Body of pancreas (tissue), 4 donors: ENCODE measurements around the gene EIF2S3. TPM values are rescaled to one million over a fixed set of nuclear protein-coding genes. Genes with fewer than 3 reads are reported as not detected.
A peak's percentile ranks its signal among the peaks of the same experiment; 100 is the strongest.
"Not testable (repeated sequence)": the region's sequence is repeated elsewhere in the genome, so short reads cannot be mapped to it uniquely, and the experiment has no call there.

Source experiments
- ATAC-seq: fragments of 150-250 bp; one replicate; pipeline ENCODE4 v1.9.1; 2016
- DNase-seq, 4 donors: peaks; one replicate each; pipeline ENCODE4 v3.0.0-alpha.2; 2019
- H3K27ac ChIP-seq, 4 donors: fragments of 200-600 bp; sonication (generic); 1 replicate in 3 of 4; 2 replicates in 1 of 4; pipeline versions ENCODE4 v1.5.1 to v1.6.1; 2016 to 2019; ENCODE audit warnings: mild to moderate bottlenecking in 1 of 4, mixed read lengths in 1 of 4, moderate library complexity in 1 of 4
- H3K27me3 ChIP-seq, 2 donors: fragments of 200-600 bp; sonication (generic); one replicate each; pipeline ENCODE4 v1.6.0; 2016; ENCODE audit warnings: mild to moderate bottlenecking in 1 of 2
- H3K36me3 ChIP-seq, 2 donors: fragments of 200-600 bp; sonication (generic); replicated peaks in 1 of 2; 2 replicates each; pipeline ENCODE4 v1.5.1; 2016; ENCODE audit warnings: low read depth in 2 of 2; ENCODE audit not compliant: insufficient read depth in 1 of 2
- H3K4me1 ChIP-seq: fragments of 200-600 bp; sonication (generic); one replicate; pipeline ENCODE4 v1.6.0; 2016
- H3K4me3 ChIP-seq, 2 donors: fragments of 200-600 bp; sonication (generic); 1 replicate in 1 of 2; 2 replicates in 1 of 2; pipeline ENCODE4 v1.5.1; 2016 to 2019
- H3K9me3 ChIP-seq, 3 donors: fragments of 200-600 bp; sonication (generic); 1 replicate in 2 of 3; 2 replicates in 1 of 3; pipeline ENCODE4 v1.5.1; 2016
- CTCF ChIP-seq, 7 experiments: fragments of 450-650 bp in 4 of 7; fragments of 200-600 bp in 3 of 7; sonication (generic) in 3 of 7; IDR thresholded peaks; one replicate each; pipeline ENCODE4 v1.5.1; 2016 to 2019; ENCODE audit warnings: antibody characterized with exemption in 7 of 7
- POLR2A ChIP-seq, 3 donors: fragments of 450-650 bp; IDR thresholded peaks; one replicate each; pipeline ENCODE4 v1.6.1; 2016; ENCODE audit warnings: antibody characterized with exemption in 3 of 3, mild to moderate bottlenecking in 2 of 3
- WGBS, 2 donors: methylation state at CpG; one replicate each; pipeline ENCODE4 v1.1.5; 2017; 5-methylcytosine and 5-hydroxymethylcytosine counted together
- intact Hi-C: fragments of 100-400 bp; cut with DNase I; formaldehyde crosslinking; loops from one replicate; pipeline ENCODE4 v1.15.1; 2023
- total RNA-seq, 2 donors: library from RNA; depleted of rRNA; stranded (reverse); fragments of >200 nt; gene quantifications; one replicate each; pipeline ENCODE4 v1.1.0, GENCODE V29; 2016

The EIF2S3 gene
- total RNA-seq, 2 donors from 2014 or later: 49.1 to 105 TPM

- Histone ChIP-seq H3K4me3 (no peak overlapping the region), H3K27ac (no peak overlapping the region), H3K9me3 (no peaks in the 10 kb centered on the region), H3K27me3 (no peaks in the 10 kb centered on the region), H3K4me1 (no peaks in the 10 kb centered on the region), H3K36me3 (no peaks in the 10 kb centered on the region)
- DNase-seq (no peak), ATAC-seq (no peak)
- no peak for TF ChIP-seq POLR2A (IDR thresholded peaks at IDR 0.05)
- TF ChIP-seq CTCF (IDR thresholded peaks at IDR 0.05): no peak
- intact Hi-C loops: no loop called here
- WGBS, 2 donors: 40 to 65% methylated on average over 2 to 4 of the region's 4 CpGs
Measured at GRCh38 chrX:24037729-24038128, 17.0 kb upstream of the EIF2S3 start.

- H3K9me3 ChIP-seq, ATAC-seq: not testable (repeated sequence)
Measured at GRCh38 chrX:24046060-24046459, 8.7 kb upstream of the EIF2S3 start.

GRCh38 chrX:24049643-24050042 is 5.1 kb upstream of the EIF2S3 start:
- no CpG with 5 or more reads among the region's 24 CpGs for WGBS, 2 donors

More at GRCh38 chrX:24046060-24046459, 8.7 kb upstream of the EIF2S3 start:
- H3K4me3 ChIP-seq, H3K27ac ChIP-seq, DNase-seq, H3K27me3 ChIP-seq, H3K4me1 ChIP-seq, H3K36me3 ChIP-seq, intact Hi-C loops: not testable (repeated sequence)

GRCh38 chrX:24050522-24051318 is 4.0 kb upstream of the EIF2S3 start:
- H3K27ac ChIP-seq, intact Hi-C loops, H3K4me1 ChIP-seq, H3K9me3 ChIP-seq, ATAC-seq, H3K36me3 ChIP-seq, DNase-seq, H3K27me3 ChIP-seq, H3K4me3 ChIP-seq: not testable (repeated sequence)
- 79 to 95% methylated on average over 4 to 23 of the region's 26 CpGs for WGBS, 2 donors

More at GRCh38 chrX:24049643-24050042, 5.1 kb upstream of the EIF2S3 start:
- H3K4me3 ChIP-seq, H3K9me3 ChIP-seq, H3K27me3 ChIP-seq, DNase-seq, intact Hi-C loops, H3K36me3 ChIP-seq, H3K27ac ChIP-seq, ATAC-seq, H3K4me1 ChIP-seq: not testable (repeated sequence)

- TF ChIP-seq POLR2A (IDR thresholded peaks at IDR 0.05) (no peak), CTCF (IDR thresholded peaks at IDR 0.05) (no peak)
- Histone ChIP-seq H3K27ac (peak overlapping the region in 3 of 4 donors; percentile 88 to 96 (median 94)), H3K36me3 (no peaks in the 10 kb centered on the region), H3K9me3 (no peaks in the 10 kb centered on the region), H3K27me3 (no peaks in the 10 kb centered on the region), H3K4me1 (peaks cover 6% of the 10 kb centered on the region), H3K4me3 (peak overlapping the region; percentile 33 to 96)
- intact Hi-C loops: no loop called here
- 0% methylated on average over 2 to 14 of the region's 14 CpGs for WGBS, 2 donors
- ATAC-seq (no peak), DNase-seq (no peak)
Measured at GRCh38 chrX:24055043-24055356, 244 bp downstream of the EIF2S3 start.

- Histone ChIP-seq H3K4me3 (no peak overlapping the region), H3K27me3 (no peaks in the 10 kb centered on the region), H3K36me3 (no peaks in the 10 kb centered on the region), H3K9me3 (no peaks in the 10 kb centered on the region), H3K4me1 (no peaks in the 10 kb centered on the region), H3K27ac (no peak overlapping the region)
- intact Hi-C loops: no loop called here
- 64 to 71% methylated on average over 6 of the region's 6 CpGs for WGBS, 2 donors
- DNase-seq: no peak
- no peak for ATAC-seq
- TF ChIP-seq POLR2A (IDR thresholded peaks at IDR 0.05) (no peak), CTCF (IDR thresholded peaks at IDR 0.05) (no peak)
Measured at GRCh38 chrX:24063488-24063887, 8.7 kb downstream of the EIF2S3 start.
